K562 (cell line): ENCODE data around the gene ID1. TPM values are rescaled to one million over a fixed set of nuclear protein-coding genes. Genes with fewer than 3 reads are reported as not detected.
A peak's percentile ranks its signal among the peaks of the same experiment; 100 is the strongest.

ENCODE experiments used
- ADNP ChIP-seq: fragments of 200-800 bp; sonication (Bioruptor generic); IDR thresholded peaks from 2 replicates; pipeline ENCODE4 v1.6.1; 2016; ENCODE audit warnings: missing genetic modification characterization, missing compliant biosample characterization
- BRCA1 ChIP-seq, 2 experiments: fragments of 450-650 bp in 1 of 2; sonication (generic) in 1 of 2; formaldehyde crosslinking in 1 of 2; IDR thresholded peaks; 2 replicates each; pipeline versions ENCODE4 v1.5.0 to v1.6.1; 2017 to 2020; ENCODE audit warnings: mild to moderate bottlenecking in 1 of 2, missing genetic modification reagents in 1 of 2
- CSDE1 ChIP-seq, 2 experiments: fragments of 450-650 bp; IDR thresholded peaks; 2 replicates each; pipeline ENCODE4 v1.6.1; 2016; ENCODE audit warnings: mild to moderate bottlenecking in 1 of 2
- DACH1 ChIP-seq: fragments of 450-650 bp; IDR thresholded peaks from 2 replicates; pipeline ENCODE4 v1.6.1; 2018; ENCODE audit not compliant: partially characterized antibody
- FOXJ2 ChIP-seq: fragments of 200-800 bp; sonication (Bioruptor generic); IDR thresholded peaks from 2 replicates; pipeline ENCODE4 v1.6.1; 2016; ENCODE audit warnings: missing genetic modification characterization, missing compliant biosample characterization
- GABPB1 ChIP-seq: sonication (generic); formaldehyde crosslinking; IDR thresholded peaks from 2 replicates; pipeline ENCODE4 v1.8.0; 2022; ENCODE audit warnings: mild to moderate bottlenecking, missing genetic modification reagents
- GTF2F1 ChIP-seq: IDR thresholded peaks from 2 replicates; pipeline ENCODE4 v1.6.1; 2011; ENCODE audit warnings: low read depth, low read length, improper control_type of control experiment
- HLTF ChIP-seq: fragments of 450-650 bp; IDR thresholded peaks from 2 replicates; pipeline ENCODE4 v1.6.1; 2016
- JUND ChIP-seq, 2 experiments: IDR thresholded peaks; 2 replicates in 1 of 2; 3 replicates in 1 of 2; pipeline ENCODE4 v1.6.1; 2011; ENCODE audit warnings: borderline replicate concordance in 2 of 2, low read depth in 2 of 2, low read length in 2 of 2, improper control_type of control experiment in 1 of 2, missing biosample characterization in 1 of 2, missing genetic modification characterization in 1 of 2, missing genetic modification reagents in 1 of 2
- LCOR ChIP-seq: sonication (generic); formaldehyde crosslinking; IDR thresholded peaks from 2 replicates; pipeline ENCODE4 v1.8.0; 2022; ENCODE audit warnings: mild to moderate bottlenecking, missing genetic modification reagents
- MCM3 ChIP-seq: fragments of 450-650 bp; IDR thresholded peaks from 2 replicates; pipeline ENCODE4 v1.6.1; 2016
- MCM5 ChIP-seq: fragments of 450-650 bp; IDR thresholded peaks from 2 replicates; pipeline ENCODE4 v1.6.1; 2016; ENCODE audit warnings: low read depth
- MTA1 ChIP-seq: fragments of 450-650 bp; IDR thresholded peaks from 2 replicates; pipeline ENCODE4 v1.6.1; 2017; ENCODE audit warnings: borderline replicate concordance
- MTA2 ChIP-seq: fragments of 450-650 bp; IDR thresholded peaks from 2 replicates; pipeline ENCODE4 v1.6.1; 2016; ENCODE audit warnings: low read depth
- MYC ChIP-seq, 2 experiments: fragments of 250-450 bp in 1 of 2; sonication (Bioruptor Pico) in 1 of 2; IDR thresholded peaks; 2 replicates each; pipeline versions ENCODE4 v1.5.1 to v1.6.1; 2012 to 2021; ENCODE audit warnings: low read depth in 2 of 2, borderline replicate concordance in 1 of 2, improper control_type of control experiment in 1 of 2, low read length in 1 of 2, mild to moderate bottlenecking in 1 of 2, moderate library complexity in 1 of 2
- NEUROD1 ChIP-seq: fragments of 150-350 bp; IDR thresholded peaks from 2 replicates; pipeline ENCODE4 v1.6.1; 2014; ENCODE audit warnings: borderline replicate concordance, low read length, low read depth; ENCODE audit not compliant: partially characterized antibody
- NONO ChIP-seq, 2 experiments: fragments of 200-400 bp in 1 of 2; fragments of 450-650 bp in 1 of 2; formaldehyde crosslinking in 1 of 2; IDR thresholded peaks; 2 replicates each; pipeline ENCODE4 v1.6.1; 2017; ENCODE audit warnings: low read depth in 2 of 2, mild to moderate bottlenecking in 2 of 2, moderate library complexity in 2 of 2, low read length in 1 of 2
- OTX1 ChIP-seq: fragments of 450-650 bp; formaldehyde crosslinking; IDR thresholded peaks from 2 replicates; pipeline ENCODE4 v1.4.0; 2022; ENCODE audit warnings: mild to moderate bottlenecking
- POLR2H ChIP-seq: IDR thresholded peaks from 2 replicates; pipeline ENCODE4 v1.6.1; 2016; ENCODE audit warnings: missing genetic modification characterization, low read depth, mild to moderate bottlenecking, control low read depth, missing compliant biosample characterization, moderate library complexity
- RBFOX2 ChIP-seq: fragments of 200-400 bp; formaldehyde crosslinking; IDR thresholded peaks from 2 replicates; pipeline ENCODE4 v1.6.1; 2017; ENCODE audit warnings: low read depth, mild to moderate bottlenecking, low read length, moderate library complexity
- RBM22 ChIP-seq: fragments of 200-400 bp; formaldehyde crosslinking; IDR thresholded peaks from 2 replicates; pipeline ENCODE4 v1.6.1; 2018; ENCODE audit warnings: low read length, low read depth; ENCODE audit not compliant: poor library complexity, severe bottlenecking
- SMAD3 ChIP-seq: fragments of 450-650 bp; formaldehyde crosslinking; conservative IDR thresholded peaks from 2 replicates; pipeline ENCODE4 v1.4.0; 2020; ENCODE audit warnings: mild to moderate bottlenecking
- SRF ChIP-seq, 2 experiments: fragments of 250-450, 450-650 bp in 1 of 2; sonication (Bioruptor Pico) in 1 of 2; sonication (generic) in 1 of 2; formaldehyde crosslinking; IDR thresholded peaks; 2 replicates each; pipeline versions ENCODE4 v1.5.0 to v1.5.1; 2020 to 2022; ENCODE audit warnings: mild to moderate bottlenecking in 1 of 2, missing genetic modification reagents in 1 of 2
- TAF15 ChIP-seq: fragments of 200-400 bp; formaldehyde crosslinking; IDR thresholded peaks from 2 replicates; pipeline ENCODE4 v1.6.1; 2017; ENCODE audit warnings: mild to moderate bottlenecking, low read depth, low read length, moderate library complexity
- ZBED1 ChIP-seq: IDR thresholded peaks from 2 replicates; pipeline ENCODE4 v1.6.1; 2014
- ZNF212 ChIP-seq: fragments of 450-650 bp; formaldehyde crosslinking; IDR thresholded peaks from 2 replicates; pipeline ENCODE4 v1.4.0; 2020; ENCODE audit warnings: mild to moderate bottlenecking
- polyA plus RNA-seq, 8 experiments: library from polyadenylated mRNA; depleted of rRNA in 4 of 8; stranded (reverse) in 5 of 8; unstranded in 3 of 8; fragments of >200 nt; fragmentation: Nextera tagmentation in 2 of 8; fragmentation: Illumina TruSeq in 1 of 8; extraction: Ambion mirVana in 2 of 8; extraction: Trizol in 1 of 8; gene quantifications; 2 replicates each; pipeline versions ENCODE4 v1.2.1 to v1.2.3, GENCODE V29; 2011 to 2014; ENCODE audit warnings: inconsistent platforms in 1 of 8, missing spikeins in 1 of 8
- total RNA-seq, 7 experiments: library from RNA; depleted of rRNA in 6 of 7; stranded (reverse); fragments of >200 nt in 6 of 7; fragmentation: Illumina TruSeq in 2 of 7; extraction: Trizol in 2 of 7; gene quantifications; 2 replicates each; pipeline versions ENCODE4 v1.2.1 to v1.2.3, GENCODE V29; 2011 to 2021; ENCODE audit warnings: low replicate concordance in 1 of 7
- TF ChIP-seq, protein P1 (sequence below), 3 experiments: IDR thresholded peaks in 2 of 3; conservative IDR thresholded peaks in 1 of 3; 2 replicates each; pipeline ENCODE4 v1.5.1; 2011 to 2012; ENCODE audit warnings: low read length in 3 of 3, mild to moderate bottlenecking in 3 of 3, control low read depth in 2 of 3, improper control_type of control experiment in 1 of 3, inconsistent platforms in 1 of 3, low read depth in 1 of 3, mixed read lengths in 1 of 3, moderate library complexity in 1 of 3; ENCODE audit not compliant: insufficient read depth in 2 of 3

ID1 gene
- total and polyA plus RNA-seq, 9 of the 15 experiments (the other 6 are each of a cell fraction or from before 2014, with no cell fraction given), result 1.4 to 358 (median 65.0) TPM

DNA sequence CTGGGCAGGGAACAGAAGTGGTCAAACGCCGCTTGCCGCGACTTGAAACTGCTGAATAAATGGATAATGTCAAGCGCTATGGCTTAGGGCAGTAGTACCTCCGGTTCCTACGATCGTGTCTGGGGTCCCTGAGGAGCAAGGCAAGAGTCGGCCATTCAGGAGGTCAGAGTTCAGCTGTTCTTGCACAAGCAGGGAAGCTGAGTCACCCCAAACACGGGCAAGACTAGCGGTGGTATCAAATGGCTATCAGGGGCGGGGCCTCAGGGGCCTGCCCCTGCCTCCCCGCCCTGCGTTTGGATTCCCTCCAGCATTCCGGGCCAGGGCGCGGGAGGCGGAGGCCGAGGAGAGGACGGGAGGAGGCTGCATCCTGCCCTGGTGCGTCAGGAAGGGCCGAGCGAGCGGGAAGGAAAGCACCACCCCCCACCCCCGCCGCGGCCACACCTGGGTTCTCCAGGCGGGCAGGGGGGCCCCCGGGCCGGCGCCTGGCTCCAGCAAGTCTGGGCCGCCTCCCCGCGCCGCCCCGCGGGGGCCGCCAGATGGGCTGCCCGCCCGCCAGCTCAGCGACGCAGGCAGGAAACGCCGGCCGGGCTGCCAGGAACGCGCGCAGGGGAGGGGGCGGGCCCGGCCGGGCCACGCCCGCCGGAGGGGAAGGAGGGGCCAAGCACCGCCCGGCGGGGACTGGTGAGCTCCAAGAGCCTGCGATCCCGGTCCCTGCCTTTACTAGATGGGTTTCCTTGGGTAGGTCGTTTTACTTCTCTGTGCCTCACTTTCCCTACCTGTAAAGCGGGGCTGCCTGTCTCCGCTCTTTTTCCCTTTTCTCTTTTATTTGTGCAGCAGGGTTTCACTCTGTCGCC is 32.2 kb upstream of the ID1 start (continued):
- TF ChIP-seq, protein P1, sequence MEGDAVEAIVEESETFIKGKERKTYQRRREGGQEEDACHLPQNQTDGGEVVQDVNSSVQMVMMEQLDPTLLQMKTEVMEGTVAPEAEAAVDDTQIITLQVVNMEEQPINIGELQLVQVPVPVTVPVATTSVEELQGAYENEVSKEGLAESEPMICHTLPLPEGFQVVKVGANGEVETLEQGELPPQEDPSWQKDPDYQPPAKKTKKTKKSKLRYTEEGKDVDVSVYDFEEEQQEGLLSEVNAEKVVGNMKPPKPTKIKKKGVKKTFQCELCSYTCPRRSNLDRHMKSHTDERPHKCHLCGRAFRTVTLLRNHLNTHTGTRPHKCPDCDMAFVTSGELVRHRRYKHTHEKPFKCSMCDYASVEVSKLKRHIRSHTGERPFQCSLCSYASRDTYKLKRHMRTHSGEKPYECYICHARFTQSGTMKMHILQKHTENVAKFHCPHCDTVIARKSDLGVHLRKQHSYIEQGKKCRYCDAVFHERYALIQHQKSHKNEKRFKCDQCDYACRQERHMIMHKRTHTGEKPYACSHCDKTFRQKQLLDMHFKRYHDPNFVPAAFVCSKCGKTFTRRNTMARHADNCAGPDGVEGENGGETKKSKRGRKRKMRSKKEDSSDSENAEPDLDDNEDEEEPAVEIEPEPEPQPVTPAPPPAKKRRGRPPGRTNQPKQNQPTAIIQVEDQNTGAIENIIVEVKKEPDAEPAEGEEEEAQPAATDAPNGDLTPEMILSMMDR (IDR thresholded peaks at IDR 0.05 in 2 of 3, conservative IDR thresholded peaks at IDR 0.05 in 1 of 3; ENCODE audit: insufficient read depth in 2 of 3, low read depth in 1 of 3, low read length in 3 of 3), result peak in 2 of 3 experiments; percentile 0 to 9; a peak in 1 of 6 replicates
- TF ChIP-seq MCM3 (no peak), GABPB1 (CRISPR knock-in tag) (peak; percentile 59), MYC (IDR thresholded peaks at IDR 0.05; ENCODE audit: low read depth, low read length) (peak; percentile 38), MYC (CRISPR knock-in tag; IDR thresholded peaks at IDR 0.05; ENCODE audit: borderline replicate concordance, low read depth) (no peak; the same call in 1 of the 2 replicates), NONO (IDR thresholded peaks at IDR 0.05; ENCODE audit: low read depth in 2 of 2, low read length in 1 of 2) (peak; percentile 77 to 96; a peak in 3 of 4 replicates), GTF2F1 (0 out of 2 replicates have a peak, but pooled peaks have one; percentile 51), CSDE1 (IDR thresholded peaks at IDR 0.05) (no peak), DACH1 (peak; percentile 83), FOXJ2 (tag) (no peak), TAF15 (no peak), MTA2 (peak; percentile 63), ADNP (no peak), POLR2H (tag) (peak; percentile 93), MTA1 (peak; percentile 72; the same call in 1 of the 2 replicates), BRCA1 (IDR thresholded peaks at IDR 0.05) (no peak), BRCA1 (CRISPR knock-in tag; IDR thresholded peaks at IDR 0.05) (no peak), SRF (CRISPR knock-in tag; IDR thresholded peaks at IDR 0.05) (peak in 1 of 2 experiments; percentile 53; a peak in 1 of 4 replicates), ZNF212 (peak; percentile 84), SMAD3 (CRISPR knock-in tag) (peak; percentile 86; the same call in 1 of the 2 replicates), OTX1 (no peak; the same call in 1 of the 2 replicates), HLTF (peak; percentile 19; the same call in 1 of the 2 replicates), LCOR (CRISPR knock-in tag) (peak; percentile 78; the same call in 1 of the 2 replicates), RBFOX2 (peak; percentile 93), MCM5 (no peak), RBM22 (peak; percentile 95), ZBED1 (no peak), JUND (IDR thresholded peaks at IDR 0.05; ENCODE audit: borderline replicate concordance, low read depth, low read length) (peak; percentile 98), JUND (tag; IDR thresholded peaks at IDR 0.05; ENCODE audit: borderline replicate concordance, low read depth, low read length) (peak; percentile 94; the same call in 2 of the 3 replicates), NEUROD1 (peak; percentile 69)
